ENCODE measurements around the gene PPM1B. TPM values are rescaled to one million over a fixed set of nuclear protein-coding genes. Genes with fewer than 3 reads are reported as not detected.

Gene PPM1B
- total and polyA plus RNA-seq, 2 of the 13 experiments (the other 11 are each of a cell fraction or from before 2014, with no cell fraction given): 24.4 to 25.0 TPM

GRCh38 chr2:44167908-44168680, 581 bp upstream of the PPM1B start (continued):
- TF ChIP-seq ZNF281 (CRISPR knock-in tag; IDR thresholded peaks at IDR 0.05; ENCODE audit: borderline replicate concordance) (no peak; the same call in 1 of the 2 replicates), ZNF367 (CRISPR knock-in tag; IDR thresholded peaks at IDR 0.05; ENCODE audit: borderline replicate concordance) (no peak), LCORL (IDR thresholded peaks at IDR 0.05) (no peak), LCORL (CRISPR knock-in tag; IDR thresholded peaks at IDR 0.05) (no peak; the same call in 1 of the 2 replicates), KDM1A (CRISPR knock-in tag; IDR thresholded peaks at IDR 0.05) (peak; percentile 36; the same call in 1 of the 2 replicates), HOXA9 (CRISPR knock-in tag; IDR thresholded peaks at IDR 0.05; ENCODE audit: borderline replicate concordance) (no peak), ZNF572 (CRISPR knock-in tag; IDR thresholded peaks at IDR 0.05) (peak; percentile 81; the same call in 1 of the 2 replicates), ZNF382 (CRISPR knock-in tag; IDR thresholded peaks at IDR 0.05; ENCODE audit: borderline replicate concordance) (no peak), NFE2L2 (IDR thresholded peaks at IDR 0.05; ENCODE audit: low read length) (no peak), MEF2D (CRISPR knock-in tag; IDR thresholded peaks at IDR 0.05) (peak; percentile 65), HNRNPLL (IDR thresholded peaks at IDR 0.05; ENCODE audit: low read depth, low read length, poor library complexity, severe bottlenecking) (peak; percentile 43), ZNF776 (CRISPR knock-in tag; IDR thresholded peaks at IDR 0.05) (no peak), ZNF180 (CRISPR knock-in tag; IDR thresholded peaks at IDR 0.05; ENCODE audit: borderline replicate concordance, low read depth) (no peak), ZNF468 (CRISPR knock-in tag; IDR thresholded peaks at IDR 0.05) (no peak), KLF12 (CRISPR knock-in tag; IDR thresholded peaks at IDR 0.05; ENCODE audit: borderline replicate concordance) (peak; percentile 19), MAFK (conservative IDR thresholded peaks at IDR 0.05 in 1 of 2, IDR thresholded peaks at IDR 0.05 in 1 of 2; ENCODE audit: low read length in 2 of 2) (no peak), ZNF784 (CRISPR knock-in tag; IDR thresholded peaks at IDR 0.05; ENCODE audit: borderline replicate concordance) (peak; percentile 57; the same call in 1 of the 2 replicates), SAFB2 (CRISPR knock-in tag; IDR thresholded peaks at IDR 0.05; ENCODE audit: borderline replicate concordance, low read depth) (no peak; the same call in 1 of the 2 replicates), ZNF225 (CRISPR knock-in tag; IDR thresholded peaks at IDR 0.05) (no peak; the same call in 1 of the 2 replicates), RBM22 (optimal IDR thresholded peaks at IDR 0.05; ENCODE audit: low read length) (peak; percentile 42), NCOA5 (CRISPR knock-in tag; IDR thresholded peaks at IDR 0.05) (no peak), ZNF782 (CRISPR knock-in tag; IDR thresholded peaks at IDR 0.05; ENCODE audit: borderline replicate concordance) (no peak), ZFP41 (CRISPR knock-in tag; IDR thresholded peaks at IDR 0.05; ENCODE audit: borderline replicate concordance) (no peak; the same call in 1 of the 2 replicates), SALL1 (CRISPR knock-in tag; IDR thresholded peaks at IDR 0.05) (peak; percentile 72), MAFG (CRISPR knock-in tag; IDR thresholded peaks at IDR 0.05) (no peak), NCOA2 (CRISPR knock-in tag; IDR thresholded peaks at IDR 0.05) (0 out of 2 replicates have a peak, but pooled peaks have one; percentile 30)
- TF ChIP-seq, protein P1, sequence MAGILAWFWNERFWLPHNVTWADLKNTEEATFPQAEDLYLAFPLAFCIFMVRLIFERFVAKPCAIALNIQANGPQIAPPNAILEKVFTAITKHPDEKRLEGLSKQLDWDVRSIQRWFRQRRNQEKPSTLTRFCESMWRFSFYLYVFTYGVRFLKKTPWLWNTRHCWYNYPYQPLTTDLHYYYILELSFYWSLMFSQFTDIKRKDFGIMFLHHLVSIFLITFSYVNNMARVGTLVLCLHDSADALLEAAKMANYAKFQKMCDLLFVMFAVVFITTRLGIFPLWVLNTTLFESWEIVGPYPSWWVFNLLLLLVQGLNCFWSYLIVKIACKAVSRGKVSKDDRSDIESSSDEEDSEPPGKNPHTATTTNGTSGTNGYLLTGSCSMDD (CRISPR knock-in tag; IDR thresholded peaks at IDR 0.05): no peak
